Large intestine (tissue), 3 donors: Measurements from ENCODE around the gene GCNT3. TPM values are rescaled to one million over a fixed set of nuclear protein-coding genes. Genes with fewer than 3 reads are reported as not detected.
A peak's percentile ranks its signal among the peaks of the same experiment; 100 is the strongest.

ENCODE experiments used
- DNase-seq, 2 donors: peaks; one replicate each; pipeline versions ENCODE4 v3.0.0 to v3.0.0-alpha.2; 2013
- H3K27ac ChIP-seq: one replicate; pipeline ENCODE4 v1.5.1; 2013; ENCODE audit warnings: low read length
- H3K27me3 ChIP-seq: 2 replicates; pipeline ENCODE4 v1.6.1; 2013; ENCODE audit warnings: low read length; ENCODE audit not compliant: control insufficient read depth, insufficient read depth
- H3K36me3 ChIP-seq: 2 replicates; pipeline ENCODE4 v1.6.1; 2013; ENCODE audit warnings: low read length; ENCODE audit not compliant: control insufficient read depth, insufficient read depth
- H3K4me1 ChIP-seq: one replicate; pipeline ENCODE4 v1.6.1; 2013; ENCODE audit warnings: low read length; ENCODE audit not compliant: control insufficient read depth, insufficient read depth
- H3K4me3 ChIP-seq: one replicate; pipeline ENCODE4 v1.5.1; 2013; ENCODE audit warnings: low read length
- H3K9me3 ChIP-seq: one replicate; pipeline ENCODE4 v1.6.1; 2013; ENCODE audit warnings: mild to moderate bottlenecking, low read depth, low read length, moderate library complexity; ENCODE audit not compliant: control insufficient read depth
- WGBS: methylation state at CpG from one replicate; pipeline ENCODE4 v1.1.5; 2013; ENCODE audit warnings: low lambda C conversion rate; ENCODE audit not compliant: insufficient coverage; 5-methylcytosine and 5-hydroxymethylcytosine counted together
- polyA plus RNA-seq: library from polyadenylated mRNA; unstranded; fragments of 120-200 nt; gene quantifications from one replicate; pipeline ENCODE4 v1.2.1, GENCODE V29; 2013

The GCNT3 gene
- polyA plus RNA-seq, 1 donor: 16.3 TPM

DNA sequence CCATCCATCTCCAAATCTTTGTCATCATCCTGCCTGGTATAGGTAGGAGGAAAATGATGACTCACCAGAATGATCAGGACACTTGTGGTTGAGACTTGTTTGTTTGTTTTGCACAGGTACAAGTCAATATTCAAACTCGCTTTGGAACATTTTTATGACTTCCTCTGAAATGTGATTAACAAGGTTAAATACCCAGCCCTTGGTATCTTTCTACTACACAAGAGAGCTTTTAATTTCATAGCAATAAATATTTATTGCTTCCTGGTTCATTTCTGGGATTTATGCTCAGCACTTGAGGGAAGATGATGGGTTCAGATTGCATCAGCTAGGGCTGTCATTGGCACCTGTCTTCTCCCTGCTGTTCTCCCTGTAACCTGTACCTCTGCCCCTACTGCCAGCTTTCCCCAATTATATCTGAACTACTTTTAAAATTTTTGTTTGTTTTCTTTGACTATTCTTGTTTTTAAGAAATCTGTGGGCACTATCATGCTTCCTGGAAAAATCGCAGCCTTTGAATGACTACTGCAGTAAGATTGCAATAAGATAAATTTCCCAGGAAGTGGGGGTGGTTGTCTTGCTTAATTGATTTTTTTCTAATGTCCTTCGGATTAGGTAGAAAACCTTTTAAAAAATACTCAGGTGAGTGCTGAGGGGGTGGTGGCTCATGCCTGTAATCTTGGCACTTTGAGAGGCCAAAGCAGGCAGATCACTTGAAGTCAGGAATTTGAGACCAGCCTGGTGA, 24.3 kb upstream of the GCNT3 start:
- no CpG with 5 or more reads among the region's 3 CpGs for WGBS
- H3K27me3 ChIP-seq: no peaks in the 10 kb centered on the region
- no peaks in the 10 kb centered on the region for H3K36me3 ChIP-seq
- peak; percentile 78 to 90 for DNase-seq
- H3K4me1 ChIP-seq: peaks cover 20% of the 10 kb centered on the region
- H3K27ac ChIP-seq: peak overlapping the region; percentile 57
- no peak overlapping the region for H3K4me3 ChIP-seq
- no peaks in the 10 kb centered on the region for H3K9me3 ChIP-seq

DNA sequence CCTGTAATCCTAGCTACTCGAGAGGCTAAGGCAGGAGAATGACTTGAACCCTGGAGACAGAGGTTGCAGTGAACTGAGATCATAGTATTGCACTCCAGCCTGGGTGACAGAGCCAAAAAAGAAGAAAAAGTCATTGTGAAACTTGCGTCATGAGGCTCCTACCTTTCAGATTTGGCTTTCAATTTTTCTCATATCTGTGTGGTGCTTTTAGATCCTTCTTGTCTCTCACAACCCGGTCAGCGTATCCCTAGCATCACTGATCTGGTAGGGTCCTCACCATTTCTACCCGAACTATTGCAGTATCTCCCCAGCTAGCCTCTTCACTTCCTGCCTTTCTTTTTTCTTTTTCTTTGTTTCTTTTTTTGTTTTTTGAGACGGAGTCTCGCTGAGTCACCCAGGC, 21.6 kb upstream of the GCNT3 start:
- Histone ChIP-seq H3K36me3 (no peaks in the 10 kb centered on the region), H3K4me1 (peaks cover 25% of the 10 kb centered on the region), H3K27ac (no peak overlapping the region), H3K4me3 (no peak overlapping the region), H3K27me3 (no peaks in the 10 kb centered on the region), H3K9me3 (no peaks in the 10 kb centered on the region)
- 97% methylated on average over 5 of the region's 7 CpGs for WGBS
- no peak for DNase-seq

DNA sequence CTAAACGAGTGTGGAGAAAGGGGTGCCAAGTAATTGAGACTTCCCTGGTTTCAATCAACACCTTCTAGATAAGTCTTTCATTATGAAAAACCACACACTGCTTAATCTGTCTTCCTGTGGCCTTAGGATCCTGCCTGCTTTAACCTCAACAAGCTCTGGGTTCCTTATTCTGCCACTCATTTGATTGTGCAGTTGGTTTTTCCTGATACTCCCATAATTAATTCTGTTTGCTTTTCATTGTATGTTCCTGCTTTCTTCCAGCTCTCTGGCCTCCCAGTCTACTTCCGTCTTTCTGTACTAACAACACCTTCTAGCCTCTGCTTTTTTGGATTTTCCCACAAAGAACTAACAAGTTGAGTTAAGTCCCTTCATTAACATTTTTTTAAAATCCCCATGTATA, 20.2 kb upstream of the GCNT3 start:
- H3K36me3 ChIP-seq: no peaks in the 10 kb centered on the region
- no peak overlapping the region for H3K4me3 ChIP-seq
- peak overlapping the region; percentile 30 for H3K27ac ChIP-seq
- no peak for DNase-seq
- no peaks in the 10 kb centered on the region for H3K27me3 ChIP-seq
- no peaks in the 10 kb centered on the region for H3K9me3 ChIP-seq
- H3K4me1 ChIP-seq: peaks cover 37% of the 10 kb centered on the region
- 44% methylated on average over 1 of the region's 2 CpGs for WGBS

DNA sequence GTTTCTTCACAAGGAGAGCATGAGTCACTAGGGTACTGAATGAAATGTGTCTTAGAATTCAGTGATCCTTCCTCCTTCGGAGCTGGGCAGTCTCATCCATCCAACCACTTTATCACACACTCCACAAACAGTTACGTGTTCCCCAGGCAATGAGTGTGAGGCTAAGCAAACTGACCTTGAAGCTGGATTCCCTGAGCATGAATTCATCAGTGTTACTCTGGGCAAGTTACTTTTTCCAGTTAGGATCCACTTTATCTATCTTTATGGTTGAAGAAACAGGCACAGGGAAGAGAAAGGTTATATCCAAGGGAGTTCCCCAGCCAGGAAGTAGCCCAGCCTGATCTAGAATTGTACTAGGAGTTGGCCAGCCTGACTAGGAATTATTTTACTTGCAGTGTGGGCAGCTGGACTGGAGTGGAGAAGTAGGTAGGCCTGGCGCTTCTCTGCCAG, 17.1 kb upstream of the GCNT3 start:
- Histone ChIP-seq H3K9me3 (no peaks in the 10 kb centered on the region), H3K27ac (peak overlapping the region; percentile 96), H3K36me3 (no peaks in the 10 kb centered on the region), H3K4me1 (peaks cover 35% of the 10 kb centered on the region), H3K27me3 (no peaks in the 10 kb centered on the region), H3K4me3 (no peak overlapping the region)
- peak; percentile 89 to 95 for DNase-seq
- no CpG with 5 or more reads among the region's 3 CpGs for WGBS

DNA sequence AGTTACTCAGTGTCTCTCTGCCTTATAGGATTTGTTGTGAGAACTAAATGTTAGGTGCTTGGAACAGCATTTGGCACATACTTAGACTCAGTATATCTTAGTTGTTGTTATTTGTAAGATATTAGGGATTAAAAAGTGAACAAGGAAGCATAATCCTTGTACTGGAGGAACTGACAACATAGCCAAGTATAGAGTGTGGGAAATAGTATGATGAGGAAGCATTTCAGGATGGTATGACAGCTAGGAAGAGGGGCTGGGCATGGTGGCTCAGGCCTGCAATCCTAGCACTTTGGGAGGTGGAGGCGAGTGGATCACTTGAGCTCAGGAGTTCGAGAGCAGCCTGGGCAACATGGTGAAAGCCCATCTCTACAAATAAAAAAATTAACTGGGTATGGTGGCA, 16.6 kb upstream of the GCNT3 start:
- Histone ChIP-seq H3K4me3 (no peak overlapping the region), H3K27ac (peak overlapping the region; percentile 96), H3K9me3 (no peaks in the 10 kb centered on the region), H3K27me3 (no peaks in the 10 kb centered on the region), H3K36me3 (no peaks in the 10 kb centered on the region), H3K4me1 (peaks cover 35% of the 10 kb centered on the region)
- no peak for DNase-seq
- WGBS: no CpG with 5 or more reads among the region's 2 CpGs

DNA sequence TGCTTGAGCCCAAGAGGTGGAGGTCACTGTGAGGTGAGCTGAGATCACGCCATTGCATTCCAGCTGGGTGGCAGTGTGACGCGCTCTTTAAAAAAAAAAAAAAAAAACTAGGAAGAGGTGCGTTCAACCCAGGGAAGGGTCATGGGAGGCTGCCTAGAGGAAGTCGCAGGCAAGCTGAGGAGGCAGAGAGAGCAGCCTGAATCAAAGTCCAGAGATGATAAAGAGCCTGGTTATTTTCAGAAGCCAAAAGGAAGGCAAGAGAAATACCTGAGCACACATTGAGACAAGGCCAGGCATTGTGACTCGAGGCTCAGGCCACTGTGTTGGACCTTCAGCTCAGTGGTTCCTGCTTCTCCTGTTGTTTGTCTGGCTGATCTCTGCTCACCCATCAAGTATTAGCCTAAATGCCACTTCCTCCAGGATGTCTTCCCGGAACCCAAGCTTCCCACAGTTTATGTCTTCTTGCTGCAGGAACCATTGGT, 16.1 kb upstream of the GCNT3 start:
- Histone ChIP-seq H3K4me1 (peaks cover 35% of the 10 kb centered on the region), H3K4me3 (no peak overlapping the region), H3K9me3 (no peaks in the 10 kb centered on the region), H3K27ac (peak overlapping the region; percentile 96), H3K36me3 (no peaks in the 10 kb centered on the region), H3K27me3 (no peaks in the 10 kb centered on the region)
- peak; percentile 88 to 95 for DNase-seq
- WGBS: no CpG with 5 or more reads among the region's 7 CpGs

DNA sequence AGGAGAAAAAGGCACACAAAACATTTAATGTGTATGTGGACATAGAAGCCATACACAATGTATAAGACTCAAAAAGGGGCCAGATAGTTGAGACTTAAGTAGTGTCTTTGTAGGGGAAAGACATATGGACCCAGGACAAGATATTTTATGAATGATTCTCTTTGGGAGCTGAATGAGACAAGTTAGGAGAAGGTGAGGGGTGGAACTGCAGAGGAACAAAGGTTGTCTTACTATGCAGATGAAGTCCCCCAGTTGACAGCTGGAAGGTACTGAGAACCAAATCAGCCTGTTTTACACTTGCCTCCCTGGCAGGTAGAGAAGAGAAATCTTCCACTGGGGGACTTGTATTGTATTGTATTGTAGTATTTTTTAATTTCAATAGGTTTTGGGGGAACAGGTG, 14.9 kb upstream of the GCNT3 start:
- Histone ChIP-seq H3K27me3 (no peaks in the 10 kb centered on the region), H3K4me1 (peaks cover 28% of the 10 kb centered on the region), H3K27ac (peak overlapping the region; percentile 96), H3K36me3 (no peaks in the 10 kb centered on the region), H3K9me3 (peaks cover 7% of the 10 kb centered on the region), H3K4me3 (no peak overlapping the region)
- no peak for DNase-seq

DNA sequence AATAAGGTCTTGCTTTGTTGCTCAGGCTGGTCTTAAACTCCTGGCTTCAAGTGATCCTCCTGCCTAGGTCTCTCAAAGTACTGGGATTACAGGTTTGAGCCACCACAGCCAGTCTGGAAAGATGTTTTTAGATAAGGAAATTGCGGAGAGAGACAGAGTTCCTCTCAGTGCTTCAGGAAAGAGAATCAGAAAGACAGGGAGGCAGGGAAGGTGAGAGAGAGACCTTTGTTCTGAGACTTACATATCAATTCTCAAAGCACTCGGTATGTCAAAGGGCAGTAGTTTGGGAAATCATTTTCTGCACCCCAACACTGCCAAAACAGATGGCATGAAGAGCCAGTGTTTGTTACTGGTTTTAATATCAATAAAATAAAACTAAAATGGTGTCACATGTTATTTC, 13.1 kb upstream of the GCNT3 start:
- Histone ChIP-seq H3K4me3 (no peak overlapping the region), H3K9me3 (peaks cover 7% of the 10 kb centered on the region), H3K36me3 (no peaks in the 10 kb centered on the region), H3K27me3 (no peaks in the 10 kb centered on the region), H3K27ac (peak overlapping the region; percentile 4), H3K4me1 (peaks cover 28% of the 10 kb centered on the region)
- peak in 1 of 2 donors; percentile 51 for DNase-seq
- 20% methylated on average over 1 of the region's 2 CpGs for WGBS

DNA sequence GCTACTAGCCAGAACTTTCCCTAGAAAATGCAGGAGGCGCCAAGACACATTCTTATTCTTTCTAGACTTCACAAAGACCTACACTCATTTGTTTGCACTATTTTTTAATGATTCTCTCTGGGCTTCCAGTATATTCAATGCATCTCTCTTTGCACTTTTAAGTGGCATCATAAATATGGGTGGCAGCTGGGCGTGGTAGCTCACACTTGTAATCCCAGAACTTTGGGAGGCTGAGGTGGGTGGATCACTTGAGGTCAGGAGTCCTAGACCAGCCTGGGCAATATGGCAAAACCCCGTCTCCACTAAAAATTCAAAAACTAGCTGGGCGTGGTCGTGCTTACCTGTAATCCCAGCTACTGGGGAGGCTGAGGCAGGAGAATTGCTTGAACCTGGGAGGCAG, 5.6 kb upstream of the GCNT3 start:
- Histone ChIP-seq H3K4me3 (no peak overlapping the region), H3K9me3 (peaks cover 26% of the 10 kb centered on the region), H3K4me1 (no peaks in the 10 kb centered on the region), H3K36me3 (no peaks in the 10 kb centered on the region), H3K27ac (no peak overlapping the region), H3K27me3 (no peaks in the 10 kb centered on the region)
- no peak for DNase-seq
- 100% methylated on average over 1 of the region's 5 CpGs for WGBS

DNA sequence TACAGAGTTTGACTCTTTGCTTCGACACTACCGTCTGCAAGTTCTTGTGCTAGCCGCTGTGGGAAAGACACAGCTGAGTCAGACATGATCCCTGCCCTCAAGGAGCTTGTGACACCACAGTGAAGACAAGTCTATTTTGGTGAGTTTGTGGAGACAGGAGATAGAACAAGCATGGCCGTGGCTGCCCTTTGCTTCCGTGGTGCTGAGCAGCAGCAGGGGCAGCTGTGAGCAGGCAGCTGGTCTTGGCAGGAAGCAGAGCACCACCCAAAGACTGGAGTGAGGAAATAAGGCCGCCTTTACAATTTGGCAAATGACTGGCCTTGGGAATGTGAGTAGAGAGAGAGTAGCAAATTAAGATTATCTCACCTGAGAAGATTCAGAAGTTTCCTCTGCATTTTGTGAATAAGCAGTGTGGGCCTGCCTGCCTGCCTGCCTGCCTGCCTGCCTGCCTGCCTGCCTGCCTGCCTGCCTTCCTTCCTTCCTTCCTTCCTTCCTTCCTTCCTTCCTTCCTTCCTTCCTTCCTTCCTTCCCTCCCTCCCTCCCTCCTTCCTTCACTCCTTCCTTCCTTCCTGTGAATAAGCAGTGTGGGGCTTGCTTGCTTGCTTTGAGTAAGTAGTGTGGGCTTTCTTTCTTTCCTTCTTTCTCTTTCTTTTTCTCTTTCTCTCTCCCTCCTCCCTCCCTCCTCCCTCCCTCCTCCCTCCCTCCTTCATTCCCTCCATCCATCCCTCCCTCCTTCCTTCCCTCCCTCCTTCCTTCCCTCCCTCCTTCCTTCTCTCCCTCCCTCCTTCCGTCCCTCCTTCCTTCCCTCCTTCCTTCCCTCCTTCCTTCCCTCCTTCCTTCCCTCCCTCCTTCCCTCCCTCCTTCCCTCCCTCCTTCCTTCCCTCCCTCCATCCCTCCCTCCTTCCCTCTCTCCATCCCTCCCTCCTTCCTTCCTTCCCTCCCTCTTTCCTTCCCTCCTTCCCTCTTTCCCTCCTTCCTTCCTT, 1.6 kb upstream of the GCNT3 start:
- no peaks in the 10 kb centered on the region for H3K36me3 ChIP-seq
- WGBS: 100% methylated on average over 1 of the region's 7 CpGs
- peak in 1 of 2 donors; percentile 53 for DNase-seq
- peaks cover 14% of the 10 kb centered on the region for H3K9me3 ChIP-seq
- no peaks in the 10 kb centered on the region for H3K27me3 ChIP-seq
- no peak overlapping the region for H3K4me3 ChIP-seq
- H3K4me1 ChIP-seq: peaks cover 22% of the 10 kb centered on the region
- H3K27ac ChIP-seq: no peak overlapping the region
